HepG2 (cell line): Measurements from ENCODE around the gene IQUB. TPM values are rescaled to one million over a fixed set of nuclear protein-coding genes. Genes with fewer than 3 reads are reported as not detected.

Experiments
- ATAC-seq: fragments of 200-7000 bp; cut with Tn5 transposase; 3 replicates; pipeline ENCODE4 v1.9.1; 2020; ENCODE audit warnings: mild to moderate bottlenecking, moderate library complexity
- BruUV-seq: library from RNA; stranded (reverse); fragments of 400-500 nt; replicated peaks from 2 replicates; lab custom pipeline; 2021; lab: Mats Ljungman, UMichigan
- CTCF ChIA-PET: fragments of 300-600 bp; formaldehyde crosslinking; extraction: SDS; loops from one replicate; lab custom pipeline; 2021; ENCODE audit warnings: low total read pairs, inconsistent platforms, low intra/inter-chr PET ratio; lab: Yijun Ruan, JAX
- POLR2A ChIA-PET: fragments of 350-600 bp; sonication (Branson Sonifier 250); formaldehyde crosslinking; loops from one replicate; lab custom pipeline; 2020; ENCODE audit warnings: antibody characterized with exemption, inconsistent platforms; lab: Yijun Ruan, JAX
- DNase-seq: peaks from one replicate; pipeline ENCODE4 v3.0.0-alpha.2; 2015; ENCODE audit warnings: low spot score
- FAIRE-seq: peaks from 3 replicates; lab custom pipeline; 2011; peaks lifted over from hg19 to GRCh38; lab: Jason Lieb, UNC
- H2AFZ ChIP-seq: one replicate; pipeline ENCODE4 v1.6.1; 2011; ENCODE audit warnings: low read length, inconsistent platforms
- H3K27ac ChIP-seq: fragments of 300-600 bp; 3 replicates; pipeline ENCODE4 v1.8.0; 2011; ENCODE audit warnings: mixed run types, mild to moderate bottlenecking, mixed read lengths, low read length, inconsistent platforms; ENCODE audit not compliant: insufficient read depth; ENCODE audit errors: extremely low read length
- H3K27me3 ChIP-seq, 2 experiments: fragments of 200-600 bp in 1 of 2; 2 replicates in 1 of 2; 3 replicates in 1 of 2; pipeline versions ENCODE4 v1.6.0 to v1.8.0; 2011; ENCODE audit warnings: low read length in 2 of 2, mild to moderate bottlenecking in 2 of 2, moderate library complexity in 2 of 2, inconsistent platforms in 1 of 2; ENCODE audit not compliant: insufficient read depth in 2 of 2, control insufficient read depth in 1 of 2
- H3K36me3 ChIP-seq, 2 experiments: fragments of 200-600 bp in 1 of 2; replicated peaks in 1 of 2; 2 replicates in 1 of 2; 3 replicates in 1 of 2; pipeline versions ENCODE4 v1.5.1 to v1.8.0; 2011; ENCODE audit warnings: low read length in 2 of 2, inconsistent platforms in 1 of 2; ENCODE audit not compliant: insufficient read depth in 2 of 2, control insufficient read depth in 1 of 2
- H3K4me1 ChIP-seq: 2 replicates; pipeline ENCODE4 v1.5.1; 2012; ENCODE audit warnings: low read length, inconsistent platforms; ENCODE audit not compliant: insufficient read depth
- H3K4me2 ChIP-seq: 2 replicates; pipeline ENCODE4 v1.6.0; 2011; ENCODE audit warnings: low read depth, low read length, inconsistent platforms
- H3K4me3 ChIP-seq, 3 experiments: fragments of 200-600 bp in 1 of 3; sonication (generic), shearing (Covaris generic) in 1 of 3; replicated peaks in 1 of 3; 2 replicates each; pipeline ENCODE4 v1.5.1; 2011 to 2016; ENCODE audit warnings: low read length in 3 of 3, inconsistent platforms in 2 of 3, low read depth in 2 of 3, mild to moderate bottlenecking in 2 of 3, control low read depth in 1 of 3, mixed read lengths in 1 of 3; ENCODE audit not compliant: insufficient read depth in 1 of 3
- H3K79me2 ChIP-seq: one replicate; pipeline ENCODE4 v1.6.1; 2011; ENCODE audit warnings: low read length, inconsistent platforms; ENCODE audit not compliant: insufficient read depth
- H3K9ac ChIP-seq: 2 replicates; pipeline ENCODE4 v1.6.0; 2011; ENCODE audit warnings: mild to moderate bottlenecking, low read depth, low read length, inconsistent platforms; ENCODE audit not compliant: insufficient read depth
- H3K9me3 ChIP-seq: 2 replicates; pipeline ENCODE4 v1.5.1; 2012; ENCODE audit warnings: mild to moderate bottlenecking, low read length
- H4K20me1 ChIP-seq: 2 replicates; pipeline ENCODE4 v1.6.0; 2011; ENCODE audit warnings: inconsistent platforms, mild to moderate bottlenecking, low read length, moderate library complexity; ENCODE audit not compliant: insufficient read depth
- IKZF1 ChIP-seq: fragments of 450-650 bp; IDR thresholded peaks from 2 replicates; pipeline ENCODE4 v1.7.1; 2016
- LCORL ChIP-seq, 2 experiments: fragments of 450-650 bp in 1 of 2; sonication (generic) in 1 of 2; formaldehyde crosslinking in 1 of 2; IDR thresholded peaks; 2 replicates each; pipeline versions ENCODE4 v1.5.0 to v1.6.1; 2017 to 2020; ENCODE audit warnings: antibody characterized with exemption in 1 of 2, missing genetic modification reagents in 1 of 2
- PAWR ChIP-seq: sonication (generic); formaldehyde crosslinking; IDR thresholded peaks from 2 replicates; pipeline ENCODE4 v1.4.0; 2020; ENCODE audit warnings: missing genetic modification reagents, mild to moderate bottlenecking, borderline replicate concordance
- PAX8 ChIP-seq: sonication (generic); formaldehyde crosslinking; IDR thresholded peaks from 2 replicates; pipeline ENCODE4 v1.8.0; 2022; ENCODE audit warnings: mild to moderate bottlenecking, missing genetic modification reagents, borderline replicate concordance
- SOX6 ChIP-seq, 2 experiments: fragments of 450-650 bp in 1 of 2; sonication (generic) in 1 of 2; formaldehyde crosslinking in 1 of 2; IDR thresholded peaks; 2 replicates each; pipeline versions ENCODE4 v1.4.0 to v1.6.1; 2017 to 2020; ENCODE audit warnings: antibody characterized with exemption in 1 of 2, mild to moderate bottlenecking in 1 of 2, missing genetic modification reagents in 1 of 2
- ZKSCAN8 ChIP-seq: IDR thresholded peaks from 2 replicates; pipeline ENCODE4 v1.6.1; 2016; ENCODE audit warnings: borderline replicate concordance, missing genetic modification reagents, missing compliant biosample characterization
- ZMAT3 ChIP-seq: sonication (generic); formaldehyde crosslinking; conservative IDR thresholded peaks from 2 replicates; pipeline ENCODE4 v1.7.0; 2021; ENCODE audit warnings: missing genetic modification reagents
- ZNF225 ChIP-seq: sonication (generic); formaldehyde crosslinking; IDR thresholded peaks from 2 replicates; pipeline ENCODE4 v1.4.0; 2020; ENCODE audit warnings: mild to moderate bottlenecking, missing genetic modification reagents
- ZNF460 ChIP-seq: sonication (generic); formaldehyde crosslinking; IDR thresholded peaks from 2 replicates; pipeline ENCODE4 v1.5.1; 2020; ENCODE audit warnings: missing genetic modification reagents, mild to moderate bottlenecking, borderline replicate concordance
- WGBS: methylation state at CpG from one replicate; pipeline ENCODE4 v1.1.6; 2017; ENCODE audit warnings: low lambda C conversion rate; 5-methylcytosine and 5-hydroxymethylcytosine counted together
- in situ Hi-C: cut with HindIII; loops from 2 replicates; pipeline ENCODE4 v1.10.0; 2017; ENCODE audit warnings: low pct_unique_long_range_greater_than_20kb; ENCODE audit not compliant: extremely low pct_ligation_motif_present
- intact Hi-C: fragments of 100-400 bp; cut with micrococcal nuclease; formaldehyde crosslinking; loops from one replicate; pipeline ENCODE4 v1.10.0; 2022; ENCODE audit not compliant: unreplicated experiment
- polyA plus RNA-seq, 8 experiments: library from polyadenylated mRNA; depleted of rRNA in 3 of 8; stranded (reverse) in 7 of 8; unstranded in 1 of 8; fragments of >200 nt; fragmentation: Illumina TruSeq in 4 of 8; extraction: Trizol in 4 of 8; gene quantifications; 2 replicates each; pipeline versions ENCODE4 v1.2.1 to v1.2.3, GENCODE V29; 2011 to 2016; ENCODE audit warnings: low read depth in 4 of 8, missing spikeins in 1 of 8, mixed read lengths in 1 of 8; ENCODE audit not compliant: insufficient read depth in 1 of 8
- total RNA-seq, 5 experiments: library from RNA; depleted of rRNA; stranded (reverse); fragments of >200 nt; fragmentation: Illumina TruSeq; extraction: Trizol; gene quantifications; 2 replicates each; pipeline ENCODE4 v1.2.3, GENCODE V29; 2016; ENCODE audit warnings: low read depth in 1 of 5
- TF ChIP-seq, protein P1 (sequence below): IDR thresholded peaks from 2 replicates; pipeline ENCODE4 v1.6.1; 2012; ENCODE audit warnings: low read length, improper control_type of control experiment
- TF ChIP-seq, protein P2 (sequence below): sonication (generic); formaldehyde crosslinking; IDR thresholded peaks from 2 replicates; pipeline ENCODE4 v1.4.0; 2020; ENCODE audit warnings: missing genetic modification reagents
- TF ChIP-seq, protein P3 (sequence below): sonication (generic); formaldehyde crosslinking; conservative IDR thresholded peaks from 2 replicates; pipeline ENCODE4 v1.4.0; 2020; ENCODE audit warnings: missing genetic modification reagents

The IQUB gene
- total and polyA plus RNA-seq, 2 of the 13 experiments (the other 11 are each of a cell fraction or from before 2014, with no cell fraction given), result 0.07 TPM; not detected in 1

DNA sequence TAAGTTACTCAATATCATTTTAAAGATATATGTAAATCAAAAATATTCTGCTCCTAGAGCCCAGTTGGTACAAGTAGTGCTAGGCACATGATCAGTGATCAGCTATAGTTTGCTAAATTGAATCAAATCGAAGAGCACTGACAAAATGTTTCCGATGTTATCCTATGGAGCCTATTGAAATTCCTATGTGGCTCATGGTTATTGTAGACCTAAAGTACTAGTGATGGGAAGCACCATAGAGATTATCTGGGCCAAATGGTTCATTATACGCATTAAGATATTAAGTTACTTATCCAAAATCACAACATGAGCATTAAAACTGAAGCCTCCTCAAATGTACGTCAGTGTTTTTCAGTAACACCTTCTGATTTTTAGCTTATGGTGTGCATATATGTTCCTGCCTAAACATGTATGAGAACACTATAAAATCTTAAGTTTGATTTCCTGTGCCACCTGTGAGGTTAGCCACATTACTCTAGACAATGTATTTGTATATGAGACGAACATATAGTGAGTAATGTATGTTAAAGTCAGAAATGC is 103.2 kb downstream of the IQUB start:
- no peaks in the 10 kb centered on the region for H3K27me3 ChIP-seq
- H3K36me3 ChIP-seq, result no peaks in the 10 kb centered on the region
- H3K9ac ChIP-seq, result no peak overlapping the region
- DNase-seq (no peak), FAIRE-seq (no peak), ATAC-seq (no peak)
- no peak overlapping the region for H3K4me2 ChIP-seq
- no TSS peak for BruUV-seq
- in situ Hi-C loops, result no loop called here
- POLR2A ChIA-PET, result no interaction called here
- no peak overlapping the region for H3K27ac ChIP-seq
- H2AFZ ChIP-seq, result no peak overlapping the region
- H3K4me3 ChIP-seq, result no peak overlapping the region
- 34% methylated on average over 5 of the region's 5 CpGs for WGBS
- H3K9me3 ChIP-seq, result no peaks in the 10 kb centered on the region
- H4K20me1 ChIP-seq, result no peaks in the 10 kb centered on the region
- H3K79me2 ChIP-seq, result no peaks in the 10 kb centered on the region
- CTCF ChIA-PET, result no interaction called here
- H3K4me1 ChIP-seq, result no peaks in the 10 kb centered on the region
- intact Hi-C loops, result no loop called here
- TF ChIP-seq ZKSCAN8 (no peak), SOX6 (IDR thresholded peaks at IDR 0.05) (no peak), SOX6 (CRISPR knock-in tag; IDR thresholded peaks at IDR 0.05) (no peak), PAWR (no peak), IKZF1 (no peak), LCORL (IDR thresholded peaks at IDR 0.05) (no peak), LCORL (CRISPR knock-in tag; IDR thresholded peaks at IDR 0.05) (no peak), ZMAT3 (no peak), ZNF460 (no peak), PAX8 (CRISPR knock-in tag) (no peak), ZNF225 (no peak)
- TF ChIP-seq, protein P1, sequence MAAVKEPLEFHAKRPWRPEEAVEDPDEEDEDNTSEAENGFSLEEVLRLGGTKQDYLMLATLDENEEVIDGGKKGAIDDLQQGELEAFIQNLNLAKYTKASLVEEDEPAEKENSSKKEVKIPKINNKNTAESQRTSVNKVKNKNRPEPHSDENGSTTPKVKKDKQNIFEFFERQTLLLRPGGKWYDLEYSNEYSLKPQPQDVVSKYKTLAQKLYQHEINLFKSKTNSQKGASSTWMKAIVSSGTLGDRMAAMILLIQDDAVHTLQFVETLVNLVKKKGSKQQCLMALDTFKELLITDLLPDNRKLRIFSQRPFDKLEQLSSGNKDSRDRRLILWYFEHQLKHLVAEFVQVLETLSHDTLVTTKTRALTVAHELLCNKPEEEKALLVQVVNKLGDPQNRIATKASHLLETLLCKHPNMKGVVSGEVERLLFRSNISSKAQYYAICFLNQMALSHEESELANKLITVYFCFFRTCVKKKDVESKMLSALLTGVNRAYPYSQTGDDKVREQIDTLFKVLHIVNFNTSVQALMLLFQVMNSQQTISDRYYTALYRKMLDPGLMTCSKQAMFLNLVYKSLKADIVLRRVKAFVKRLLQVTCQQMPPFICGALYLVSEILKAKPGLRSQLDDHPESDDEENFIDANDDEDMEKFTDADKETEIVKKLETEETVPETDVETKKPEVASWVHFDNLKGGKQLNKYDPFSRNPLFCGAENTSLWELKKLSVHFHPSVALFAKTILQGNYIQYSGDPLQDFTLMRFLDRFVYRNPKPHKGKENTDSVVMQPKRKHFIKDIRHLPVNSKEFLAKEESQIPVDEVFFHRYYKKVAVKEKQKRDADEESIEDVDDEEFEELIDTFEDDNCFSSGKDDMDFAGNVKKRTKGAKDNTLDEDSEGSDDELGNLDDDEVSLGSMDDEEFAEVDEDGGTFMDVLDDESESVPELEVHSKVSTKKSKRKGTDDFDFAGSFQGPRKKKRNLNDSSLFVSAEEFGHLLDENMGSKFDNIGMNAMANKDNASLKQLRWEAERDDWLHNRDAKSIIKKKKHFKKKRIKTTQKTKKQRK, result no peak
- TF ChIP-seq, protein P2, sequence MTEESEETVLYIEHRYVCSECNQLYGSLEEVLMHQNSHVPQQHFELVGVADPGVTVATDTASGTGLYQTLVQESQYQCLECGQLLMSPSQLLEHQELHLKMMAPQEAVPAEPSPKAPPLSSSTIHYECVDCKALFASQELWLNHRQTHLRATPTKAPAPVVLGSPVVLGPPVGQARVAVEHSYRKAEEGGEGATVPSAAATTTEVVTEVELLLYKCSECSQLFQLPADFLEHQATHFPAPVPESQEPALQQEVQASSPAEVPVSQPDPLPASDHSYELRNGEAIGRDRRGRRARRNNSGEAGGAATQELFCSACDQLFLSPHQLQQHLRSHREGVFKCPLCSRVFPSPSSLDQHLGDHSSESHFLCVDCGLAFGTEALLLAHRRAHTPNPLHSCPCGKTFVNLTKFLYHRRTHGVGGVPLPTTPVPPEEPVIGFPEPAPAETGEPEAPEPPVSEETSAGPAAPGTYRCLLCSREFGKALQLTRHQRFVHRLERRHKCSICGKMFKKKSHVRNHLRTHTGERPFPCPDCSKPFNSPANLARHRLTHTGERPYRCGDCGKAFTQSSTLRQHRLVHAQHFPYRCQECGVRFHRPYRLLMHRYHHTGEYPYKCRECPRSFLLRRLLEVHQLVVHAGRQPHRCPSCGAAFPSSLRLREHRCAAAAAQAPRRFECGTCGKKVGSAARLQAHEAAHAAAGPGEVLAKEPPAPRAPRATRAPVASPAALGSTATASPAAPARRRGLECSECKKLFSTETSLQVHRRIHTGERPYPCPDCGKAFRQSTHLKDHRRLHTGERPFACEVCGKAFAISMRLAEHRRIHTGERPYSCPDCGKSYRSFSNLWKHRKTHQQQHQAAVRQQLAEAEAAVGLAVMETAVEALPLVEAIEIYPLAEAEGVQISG (CRISPR knock-in tag), result no peak
- TF ChIP-seq, protein P3, sequence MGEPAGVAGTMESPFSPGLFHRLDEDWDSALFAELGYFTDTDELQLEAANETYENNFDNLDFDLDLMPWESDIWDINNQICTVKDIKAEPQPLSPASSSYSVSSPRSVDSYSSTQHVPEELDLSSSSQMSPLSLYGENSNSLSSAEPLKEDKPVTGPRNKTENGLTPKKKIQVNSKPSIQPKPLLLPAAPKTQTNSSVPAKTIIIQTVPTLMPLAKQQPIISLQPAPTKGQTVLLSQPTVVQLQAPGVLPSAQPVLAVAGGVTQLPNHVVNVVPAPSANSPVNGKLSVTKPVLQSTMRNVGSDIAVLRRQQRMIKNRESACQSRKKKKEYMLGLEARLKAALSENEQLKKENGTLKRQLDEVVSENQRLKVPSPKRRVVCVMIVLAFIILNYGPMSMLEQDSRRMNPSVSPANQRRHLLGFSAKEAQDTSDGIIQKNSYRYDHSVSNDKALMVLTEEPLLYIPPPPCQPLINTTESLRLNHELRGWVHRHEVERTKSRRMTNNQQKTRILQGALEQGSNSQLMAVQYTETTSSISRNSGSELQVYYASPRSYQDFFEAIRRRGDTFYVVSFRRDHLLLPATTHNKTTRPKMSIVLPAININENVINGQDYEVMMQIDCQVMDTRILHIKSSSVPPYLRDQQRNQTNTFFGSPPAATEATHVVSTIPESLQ (CRISPR knock-in tag), result no peak
